ENCODE data around the gene ATP2A2.
"Not testable (repeated sequence)": the region's sequence is repeated elsewhere in the genome, so short reads cannot be mapped to it uniquely, and the experiment has no call there.

ATP2A2 gene

DNA sequence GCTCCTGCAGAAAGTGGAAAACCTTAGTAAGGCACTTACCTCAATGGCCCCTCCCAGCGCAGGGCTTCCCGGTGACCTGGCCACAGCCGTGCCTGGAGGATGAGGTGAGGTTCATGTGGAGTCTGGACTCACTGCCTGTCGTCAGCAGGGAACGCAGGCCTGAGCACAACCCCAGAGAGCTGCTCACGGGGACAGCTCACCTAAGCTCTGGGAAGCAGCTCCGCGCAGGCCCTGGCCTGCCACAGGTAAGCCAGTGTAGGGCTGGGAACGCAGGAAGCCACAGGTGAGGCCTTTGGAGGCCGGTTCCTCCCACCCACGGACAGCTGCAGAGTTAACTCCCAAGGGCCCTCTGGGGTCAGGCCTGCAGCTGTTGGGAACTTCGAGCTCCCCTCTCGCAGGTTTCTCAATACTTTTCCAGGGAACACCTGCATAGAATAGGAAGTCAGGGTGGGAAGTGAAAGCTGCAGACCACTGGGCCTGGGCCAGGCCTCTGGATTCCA, 89.7 kb downstream of the ATP2A2 start:
- DNase-seq = no peak

DNA sequence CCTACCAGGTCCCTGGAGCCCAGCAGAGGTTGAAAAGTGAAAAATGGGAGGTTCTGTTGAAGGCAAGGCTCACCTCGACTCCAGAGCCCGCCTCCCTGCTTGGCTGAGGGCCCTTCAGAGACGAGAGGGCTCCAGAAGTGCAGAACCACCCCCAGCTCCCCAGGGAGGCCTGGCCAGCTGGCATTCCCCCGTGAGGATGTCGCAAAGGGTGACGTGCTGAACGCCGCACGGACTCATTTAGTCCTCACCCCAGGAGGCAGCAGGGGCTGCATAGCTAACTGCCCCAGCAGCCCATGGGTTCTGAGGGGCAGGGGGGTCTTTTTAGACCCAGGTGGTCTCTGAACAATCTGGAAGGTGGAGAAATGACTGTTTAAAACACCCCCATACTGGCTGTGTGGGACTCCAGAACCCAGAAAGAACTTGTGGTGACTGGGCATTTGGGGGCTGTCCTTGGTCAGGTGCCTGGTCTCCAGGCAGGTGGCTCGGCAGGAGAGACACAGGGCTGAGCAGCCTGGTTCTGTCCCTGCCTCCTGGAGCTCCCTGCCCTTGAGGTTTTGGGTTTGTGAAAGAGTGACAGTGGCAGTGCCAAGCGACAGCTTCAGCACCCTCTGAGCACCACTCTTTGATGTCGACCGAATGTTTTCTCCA, 90.5 kb downstream of the ATP2A2 start:
- no peak for DNase-seq

DNA sequence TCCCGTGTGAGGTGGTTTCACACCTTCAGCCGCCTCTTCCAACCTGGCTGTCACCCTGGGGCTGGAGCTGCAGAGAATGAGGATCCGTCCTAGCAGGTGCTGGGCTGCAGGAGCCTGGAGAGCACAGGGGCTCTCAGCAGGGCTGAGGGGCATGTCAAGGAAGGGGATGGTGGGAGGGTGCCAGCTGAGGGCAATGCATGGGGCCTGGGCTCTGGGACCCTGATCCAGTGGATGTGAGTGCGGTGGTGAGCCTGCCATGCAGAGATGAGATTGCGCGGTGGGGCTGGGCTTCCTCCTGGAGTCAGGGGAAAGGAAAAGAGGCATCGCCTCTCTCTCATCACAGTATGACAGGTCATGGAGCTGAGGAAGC, 91.0 kb downstream of the ATP2A2 start:
- DNase-seq = no peak

DNA sequence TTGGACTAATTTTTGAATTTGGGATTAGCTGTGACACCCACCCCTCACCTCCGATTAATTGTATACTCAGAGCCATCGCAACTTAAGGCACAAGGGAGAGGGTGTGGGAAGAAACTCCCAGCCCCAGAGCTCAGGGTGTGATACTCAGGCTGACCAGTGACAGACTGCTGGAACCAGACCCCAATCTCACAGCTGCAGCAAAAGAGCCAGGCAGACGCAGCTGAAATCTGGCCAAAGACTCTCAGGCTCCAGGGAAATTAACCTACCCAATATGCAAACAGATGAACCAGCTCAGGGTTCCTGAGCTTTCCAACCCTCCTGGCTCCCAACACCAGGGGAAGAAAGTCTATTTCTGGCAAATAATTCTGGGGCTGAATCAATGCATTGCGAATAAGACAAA, 92.0 kb downstream of the ATP2A2 start:
- DNase-seq = no peak

- DNase-seq = no peak
These were observed 92.4 kb downstream of the ATP2A2 start for GRCh38 chr12:110373425-110373824.

DNA sequence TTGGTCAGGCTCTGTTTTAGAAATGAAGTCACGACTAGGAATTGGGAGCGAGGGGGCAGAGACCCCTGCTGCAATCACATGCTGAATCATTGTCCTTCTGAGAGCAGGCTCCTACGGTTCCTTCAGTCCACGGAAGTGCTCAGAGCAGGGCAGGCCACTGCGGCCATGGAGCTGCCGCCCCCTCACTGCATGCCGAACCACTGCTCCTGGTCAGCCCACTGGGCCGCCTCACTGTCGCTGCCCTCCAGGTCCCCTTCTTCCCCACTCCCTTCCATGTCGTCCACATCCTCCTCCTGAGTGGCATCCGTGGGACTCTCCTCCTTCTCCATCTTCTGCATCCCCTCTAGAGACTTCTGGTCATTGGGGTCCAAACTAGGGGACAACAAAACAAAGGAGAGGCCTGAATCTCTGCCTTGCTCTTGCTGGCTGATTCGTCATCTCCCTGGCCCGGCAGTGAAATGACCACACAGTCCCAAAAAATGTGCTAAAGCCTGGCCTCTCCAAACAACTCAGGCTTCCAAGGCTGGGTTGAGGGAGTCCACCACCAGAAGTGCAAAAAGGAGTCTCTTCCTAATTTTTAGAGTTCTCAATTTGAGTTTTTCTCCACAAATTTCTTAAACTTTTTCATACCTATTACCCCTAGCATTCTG, 93.0 kb downstream of the ATP2A2 start:
- DNase-seq = no peak

DNA sequence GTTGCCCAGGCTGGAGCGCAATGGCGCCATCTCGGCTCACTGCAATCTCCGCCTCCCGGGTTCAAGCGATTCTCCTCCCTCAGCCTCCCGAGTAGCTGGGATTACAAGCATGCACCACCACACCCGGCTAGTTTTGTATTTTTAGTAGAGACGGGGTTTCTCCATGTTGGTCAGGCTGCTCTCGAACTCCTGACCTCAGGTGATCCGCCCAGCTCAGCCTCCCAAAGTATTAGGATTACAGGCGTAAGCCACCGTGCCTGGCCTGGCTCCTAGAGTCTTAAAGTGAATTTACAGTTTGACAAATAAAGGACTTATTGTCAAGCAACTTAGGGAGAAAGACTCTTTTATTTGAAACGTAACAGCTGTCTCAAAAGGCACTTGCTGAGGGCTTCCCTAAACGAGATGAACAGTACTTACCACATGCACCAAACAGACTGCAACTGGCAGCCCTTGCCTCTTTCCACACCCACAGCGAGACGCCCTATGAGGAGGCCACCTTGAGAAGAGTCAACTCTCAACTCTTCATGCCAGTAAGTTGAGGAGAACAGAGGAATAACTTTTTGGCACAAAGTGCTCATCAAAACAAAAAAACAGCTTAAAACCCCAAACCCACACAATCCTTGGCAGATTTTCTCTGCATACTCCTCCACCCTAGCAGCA, 97.2 kb downstream of the ATP2A2 start:
- DNase-seq = not testable (repeated sequence)

DNA sequence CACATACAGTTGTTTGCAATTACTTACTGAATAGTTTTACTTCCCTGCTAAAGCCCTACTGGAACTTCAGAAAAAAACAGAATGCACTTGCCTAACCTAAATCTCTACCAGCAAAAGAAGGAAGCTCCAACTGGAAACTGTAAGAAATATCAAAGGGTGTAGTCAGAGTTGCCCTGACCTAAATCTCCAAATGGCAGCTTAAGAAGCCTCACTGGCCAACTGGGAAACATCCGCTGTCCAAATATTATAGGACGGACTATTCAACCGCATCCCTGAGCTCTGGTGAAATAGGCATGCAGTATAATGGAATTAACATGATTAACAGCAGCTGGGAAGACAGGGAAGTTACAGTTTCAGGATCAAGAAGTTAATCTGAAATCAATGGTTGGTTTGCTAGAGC, 98.2 kb downstream of the ATP2A2 start:
- DNase-seq = no peak

DNA sequence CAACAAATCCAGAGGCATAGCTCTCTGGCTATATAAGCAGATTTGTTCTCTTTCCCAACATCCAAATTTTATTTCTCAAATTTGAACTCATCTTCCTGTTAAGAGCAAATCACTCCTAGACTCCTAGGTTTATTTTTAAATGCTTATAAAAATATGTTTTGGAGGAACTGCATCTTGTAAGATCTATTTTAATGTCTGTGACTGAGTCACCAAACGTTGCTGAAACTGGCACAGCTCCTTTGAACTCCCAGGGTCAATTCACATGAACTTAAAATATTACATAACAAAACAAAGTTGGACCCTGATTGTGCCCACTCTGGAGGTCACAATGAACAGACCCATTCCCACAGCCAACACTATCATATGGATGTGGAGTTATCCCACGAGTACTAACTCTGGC, 98.6 kb downstream of the ATP2A2 start:
- no peak for DNase-seq

DNA sequence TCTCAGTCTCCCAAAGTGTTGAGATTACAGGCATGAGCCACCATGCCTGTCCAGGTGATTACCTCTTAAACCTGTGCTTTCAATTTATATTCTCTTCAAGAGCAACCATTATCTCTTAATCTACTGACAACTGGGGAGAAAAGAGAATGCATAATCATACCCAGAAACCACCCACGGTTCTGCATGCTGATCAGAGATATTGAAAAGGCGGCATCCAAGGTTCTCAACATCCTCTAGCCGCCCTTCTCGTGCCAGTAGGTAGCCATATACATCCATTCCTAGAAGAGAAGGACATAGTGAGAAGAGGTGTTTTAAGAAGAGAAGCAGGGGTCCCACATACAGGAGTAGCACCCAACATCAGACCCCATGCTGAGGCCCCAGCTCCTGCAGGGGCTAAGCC, 101.6 kb downstream of the ATP2A2 start:
- no peak for DNase-seq

Data from CD4-positive, alpha-beta T cell treated with Interleukin-6 for 4 hours (primary cell).